ENCODE measurements around the gene ZNF296. TPM values are rescaled to one million over a fixed set of nuclear protein-coding genes. Genes with fewer than 3 reads are reported as not detected.

Gene ZNF296
- total RNA-seq, 1 experiment from 2014 or later, result 13.8 TPM

- TF ChIP-seq MAX (CRISPR knock-in tag; IDR thresholded peaks at IDR 0.05), result 0 out of 2 replicates have a peak, but pooled peaks have one; percentile 46
- TF ChIP-seq ETV6 (CRISPR knock-in tag; IDR thresholded peaks at IDR 0.05), result 0 out of 2 replicates have a peak, but pooled peaks have one; percentile 22
- TF ChIP-seq, protein P1, sequence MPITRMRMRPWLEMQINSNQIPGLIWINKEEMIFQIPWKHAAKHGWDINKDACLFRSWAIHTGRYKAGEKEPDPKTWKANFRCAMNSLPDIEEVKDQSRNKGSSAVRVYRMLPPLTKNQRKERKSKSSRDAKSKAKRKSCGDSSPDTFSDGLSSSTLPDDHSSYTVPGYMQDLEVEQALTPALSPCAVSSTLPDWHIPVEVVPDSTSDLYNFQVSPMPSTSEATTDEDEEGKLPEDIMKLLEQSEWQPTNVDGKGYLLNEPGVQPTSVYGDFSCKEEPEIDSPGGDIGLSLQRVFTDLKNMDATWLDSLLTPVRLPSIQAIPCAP (CRISPR knock-in tag; IDR thresholded peaks at IDR 0.05), result no peak
- TF ChIP-seq NR3C1 (CRISPR knock-in tag; conservative IDR thresholded peaks at IDR 0.05; ENCODE audit: low read depth), result no peak
- TF ChIP-seq MYBL2 (CRISPR knock-in tag; IDR thresholded peaks at IDR 0.05), result no peak
- TF ChIP-seq JAZF1 (CRISPR knock-in tag; IDR thresholded peaks at IDR 0.05), result no peak
- peak; percentile 28; the same call in 1 of the 2 replicates for TF ChIP-seq NFE2L1 (CRISPR knock-in tag; IDR thresholded peaks at IDR 0.05)
- TF ChIP-seq SP1 (CRISPR knock-in tag; conservative IDR thresholded peaks at IDR 0.05), result peak; percentile 56; the same call in 1 of the 2 replicates
- TF ChIP-seq PREB (CRISPR knock-in tag; IDR thresholded peaks at IDR 0.05; ENCODE audit: borderline replicate concordance), result no peak
- TF ChIP-seq FOXK1 (CRISPR knock-in tag; IDR thresholded peaks at IDR 0.05), result 0 out of 2 replicates have a peak, but pooled peaks have one; percentile 10
- TF ChIP-seq, protein P2, sequence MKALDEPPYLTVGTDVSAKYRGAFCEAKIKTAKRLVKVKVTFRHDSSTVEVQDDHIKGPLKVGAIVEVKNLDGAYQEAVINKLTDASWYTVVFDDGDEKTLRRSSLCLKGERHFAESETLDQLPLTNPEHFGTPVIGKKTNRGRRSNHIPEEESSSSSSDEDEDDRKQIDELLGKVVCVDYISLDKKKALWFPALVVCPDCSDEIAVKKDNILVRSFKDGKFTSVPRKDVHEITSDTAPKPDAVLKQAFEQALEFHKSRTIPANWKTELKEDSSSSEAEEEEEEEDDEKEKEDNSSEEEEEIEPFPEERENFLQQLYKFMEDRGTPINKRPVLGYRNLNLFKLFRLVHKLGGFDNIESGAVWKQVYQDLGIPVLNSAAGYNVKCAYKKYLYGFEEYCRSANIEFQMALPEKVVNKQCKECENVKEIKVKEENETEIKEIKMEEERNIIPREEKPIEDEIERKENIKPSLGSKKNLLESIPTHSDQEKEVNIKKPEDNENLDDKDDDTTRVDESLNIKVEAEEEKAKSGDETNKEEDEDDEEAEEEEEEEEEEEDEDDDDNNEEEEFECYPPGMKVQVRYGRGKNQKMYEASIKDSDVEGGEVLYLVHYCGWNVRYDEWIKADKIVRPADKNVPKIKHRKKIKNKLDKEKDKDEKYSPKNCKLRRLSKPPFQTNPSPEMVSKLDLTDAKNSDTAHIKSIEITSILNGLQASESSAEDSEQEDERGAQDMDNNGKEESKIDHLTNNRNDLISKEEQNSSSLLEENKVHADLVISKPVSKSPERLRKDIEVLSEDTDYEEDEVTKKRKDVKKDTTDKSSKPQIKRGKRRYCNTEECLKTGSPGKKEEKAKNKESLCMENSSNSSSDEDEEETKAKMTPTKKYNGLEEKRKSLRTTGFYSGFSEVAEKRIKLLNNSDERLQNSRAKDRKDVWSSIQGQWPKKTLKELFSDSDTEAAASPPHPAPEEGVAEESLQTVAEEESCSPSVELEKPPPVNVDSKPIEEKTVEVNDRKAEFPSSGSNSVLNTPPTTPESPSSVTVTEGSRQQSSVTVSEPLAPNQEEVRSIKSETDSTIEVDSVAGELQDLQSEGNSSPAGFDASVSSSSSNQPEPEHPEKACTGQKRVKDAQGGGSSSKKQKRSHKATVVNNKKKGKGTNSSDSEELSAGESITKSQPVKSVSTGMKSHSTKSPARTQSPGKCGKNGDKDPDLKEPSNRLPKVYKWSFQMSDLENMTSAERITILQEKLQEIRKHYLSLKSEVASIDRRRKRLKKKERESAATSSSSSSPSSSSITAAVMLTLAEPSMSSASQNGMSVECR (CRISPR knock-in tag; IDR thresholded peaks at IDR 0.05; ENCODE audit: borderline replicate concordance), result 0 out of 2 replicates have a peak, but pooled peaks have one; percentile 23
- Mint-ChIP-seq H3K9me3 (no peaks in the 10 kb centered on the region), H3K27me3 (ENCODE audit: low read depth) (no peaks in the 10 kb centered on the region), H3K4me3 (peak overlapping the region; percentile 80), H3K27ac (no peak overlapping the region; the same call in 1 of the 2 replicates), H3K36me3 (peaks cover 6% of the 10 kb centered on the region; the same call in 1 of the 2 replicates), H3K4me1 (peaks cover 34% of the 10 kb centered on the region)
- DNase-seq (ENCODE audit: low spot score) (peak; percentile 81), ATAC-seq (peak; percentile 47)
- CTCF ChIA-PET, result interaction anchor here (0.9 to 2.5 kb wide), 9 partner anchors 15 to 172 kb away, joined by 3 to 24 read pairs (median 6); partner anchors contain the start of genes BLOC1S3 and TRAPPC6A
- POLR2A ChIA-PET, result interaction anchor here (0.8 to 3.0 kb wide), 6 partner anchors 14 to 322 kb away, joined by 3 to 19 read pairs (median 4); partner anchors contain the start of genes PPP1R37 and RELB
Measured at GRCh38 chr19:45075301-45076028, 813 bp downstream of the ZNF296 start.

DNA sequence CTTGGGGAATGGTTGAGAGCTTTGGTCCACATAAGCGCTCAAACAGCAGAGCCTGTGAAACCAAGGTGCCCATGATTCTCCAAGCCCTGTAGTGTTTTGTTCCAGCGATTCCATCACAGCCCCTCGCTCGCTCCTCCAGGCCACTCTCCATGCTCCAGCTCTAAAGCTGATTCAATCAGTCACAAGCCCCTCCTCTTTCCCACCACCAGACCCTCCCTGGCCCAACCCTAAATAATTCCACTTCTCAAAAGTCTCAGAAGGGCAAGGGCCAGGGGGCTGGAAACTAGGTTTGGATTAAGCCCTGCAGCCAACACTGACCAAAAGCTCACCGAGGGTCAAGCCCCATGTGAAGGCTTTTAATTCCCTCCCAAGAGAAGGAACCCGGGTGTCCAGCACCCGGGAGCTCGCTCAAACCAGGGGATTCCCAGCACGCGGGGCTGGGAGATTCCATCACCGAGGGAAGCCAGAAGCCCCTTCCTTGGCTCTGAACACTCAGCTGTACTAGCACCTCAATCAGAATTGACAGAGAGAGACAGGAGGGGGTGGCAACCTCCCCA, 1.5 kb downstream of the ZNF296 start:
- Mint-ChIP-seq H3K27ac (peak overlapping the region; percentile 54), H3K4me3 (peak overlapping the region; percentile 80), H3K27me3 (ENCODE audit: low read depth) (no peaks in the 10 kb centered on the region), H3K9me3 (no peaks in the 10 kb centered on the region), H3K4me1 (peaks cover 28% of the 10 kb centered on the region), H3K36me3 (peaks cover 12% of the 10 kb centered on the region; the same call in 1 of the 2 replicates)
- no peak for ATAC-seq
- TF ChIP-seq ZBTB43 (CRISPR knock-in tag; IDR thresholded peaks at IDR 0.05), result no peak
- no peak for TF ChIP-seq MXD4 (CRISPR knock-in tag; IDR thresholded peaks at IDR 0.05; ENCODE audit: borderline replicate concordance)
- peak; percentile 25 for DNase-seq (ENCODE audit: low spot score)
- ChIA-PET POLR2A (interaction anchor here (0.8 to 3.0 kb wide), 6 partner anchors 15 to 321 kb away, joined by 3 to 19 read pairs (median 4); partner anchors contain the start of genes PPP1R37 and RELB), CTCF (interaction anchor here (0.7 to 2.5 kb wide), 10 partner anchors 15 to 172 kb away, joined by 3 to 24 read pairs (median 6); partner anchors contain the start of genes BLOC1S3 and TRAPPC6A)
